Posterior vena cava (tissue), 2 donors: ENCODE measurements around the gene EVI5L. TPM values are rescaled to one million over a fixed set of nuclear protein-coding genes. Genes with fewer than 3 reads are reported as not detected.

Experiments
- total RNA-seq, 2 donors: library from RNA; stranded (reverse); fragmentation: NEBNext Ultra II Directional; extraction: Animal tissue kit (Norgen Biotek cat#: 25700); gene quantifications; one replicate each; pipeline ENCODE4 v1.2.1, GENCODE V29; 2021
- donor health status: DM: yes; HTN: yes; CAD: no.
- donor health status: DM: yes; HTN: yes; CAD: no.

EVI5L gene
- total RNA-seq, 2 donors from 2014 or later = 14.9 to 16.0 TPM

Other genes with a start within 250 kb of the EVI5L start
- not detected for gene CAMSAP3, start 234.4 kb upstream of the EVI5L start, total RNA-seq
- gene XAB2, start 200.7 kb upstream of the EVI5L start, total RNA-seq = 10 to 100 TPM; 19.4 to 23.0 TPM
- gene PET100, start 200.4 kb upstream of the EVI5L start, total RNA-seq = 10 to 100 TPM; 65.8 TPM
- gene PCP2, start 196.5 kb upstream of the EVI5L start, total RNA-seq = not detected
- 10 to 100 TPM; 22.5 to 32.4 TPM for gene STXBP2, start 193.1 kb upstream of the EVI5L start, total RNA-seq
- gene RETN, start 161.2 kb upstream of the EVI5L start, total RNA-seq = 1 to 10 TPM; 1.2 to 2.9 TPM
- gene MCEMP1, start 153.1 kb upstream of the EVI5L start, total RNA-seq = 1 to 10 TPM; 2.2 to 3.0 TPM
- 10 to 100 TPM; 71.9 to 83.5 TPM for gene TRAPPC5, start 149.4 kb upstream of the EVI5L start, total RNA-seq
- gene FCER2, start 128.1 kb upstream of the EVI5L start, total RNA-seq = under 1 TPM; 0.23 to 0.71 TPM
- gene CLEC4G, start 98.1 kb upstream of the EVI5L start, total RNA-seq = 1 to 10 TPM; 2.2 to 6.6 TPM
- 10 to 100 TPM; 13.4 to 23.0 TPM for gene CD209, start 82.7 kb upstream of the EVI5L start, total RNA-seq
- under 1 TPM in 1 of 2 donors, not detected in 1; 0.38 TPM for gene CLEC4M, start 67.0 kb upstream of the EVI5L start, total RNA-seq
- gene PRR36, start 44.2 kb downstream of the EVI5L start, total RNA-seq = under 1 TPM; 0.09 to 0.14 TPM
- gene LRRC8E, start 58.3 kb downstream of the EVI5L start, total RNA-seq = not detected
- gene MAP2K7, start 73.7 kb downstream of the EVI5L start, total RNA-seq = 10 to 100 TPM; 22.2 to 26.6 TPM
- gene TGFBR3L, start 84.6 kb downstream of the EVI5L start, total RNA-seq = 1 to 10 TPM; 1.5 to 4.4 TPM
- gene SNAPC2, start 90.1 kb downstream of the EVI5L start, total RNA-seq = 10 to 100 TPM; 25.4 to 28.7 TPM
- gene CTXN1, start 95.9 kb downstream of the EVI5L start, total RNA-seq = 10 to 100 TPM in 1 of 2 donors, 1 to 10 TPM in 1; 5.9 to 11.7 TPM
- gene TIMM44, start 113.4 kb downstream of the EVI5L start, total RNA-seq = 10 to 100 TPM; 37.2 to 47.8 TPM
- gene ELAVL1, start 175.4 kb downstream of the EVI5L start, total RNA-seq = 10 to 100 TPM; 49.9 to 50.7 TPM
- gene CCL25, start 222.5 kb downstream of the EVI5L start, total RNA-seq = not detected